A673 (cell line): ENCODE data around the gene BUD23. TPM values are rescaled to one million over a fixed set of nuclear protein-coding genes. Genes with fewer than 3 reads are reported as not detected.
"Not testable (repeated sequence)": the region's sequence is repeated elsewhere in the genome, so short reads cannot be mapped to it uniquely, and the experiment has no call there.

Source experiments
- BruUV-seq: library from RNA; stranded (reverse); fragments of 400-500 nt; replicated peaks from 2 replicates; lab custom pipeline; 2021; lab: Mats Ljungman, UMichigan
- CTCF ChIA-PET: fragments of 300-600 bp; sonication (Branson Sonifier 250); formaldehyde crosslinking; loops from one replicate; lab custom pipeline; 2022; ENCODE audit warnings: antibody characterized with exemption; lab: Charles Lee
- POLR2A ChIA-PET: fragments of 300-600 bp; sonication (Branson Sonifier 250); formaldehyde crosslinking; loops from one replicate; lab custom pipeline; 2022; ENCODE audit warnings: antibody characterized with exemption; ENCODE audit not compliant: low non-redundant PET; lab: Charles Lee
- DNase-seq: peaks from one replicate; pipeline ENCODE4 v3.0.0-alpha.2; 2015; ENCODE audit warnings: low spot score
- H3K27ac ChIP-seq: fragments of 200-600 bp; sonication (generic); 2 replicates; pipeline ENCODE4 v1.5.1; 2016; ENCODE audit warnings: mixed run types, low read depth, mild to moderate bottlenecking, mixed read lengths, antibody characterized with exemption, low read length; ENCODE audit not compliant: poor library complexity, severe bottlenecking
- H3K27me3 ChIP-seq: fragments of 200-600 bp; sonication (generic); replicated peaks from 2 replicates; pipeline ENCODE4 v1.6.1; 2017; ENCODE audit warnings: mixed run types, low read depth, mild to moderate bottlenecking, mixed read lengths, antibody characterized with exemption, low read length; ENCODE audit not compliant: insufficient read depth, poor library complexity
- H3K36me3 ChIP-seq: fragments of 200-600 bp; sonication (generic); 2 replicates; pipeline ENCODE4 v1.6.1; 2016; ENCODE audit warnings: mixed run types, mild to moderate bottlenecking, mixed read lengths, antibody characterized with exemption, low read length; ENCODE audit not compliant: insufficient read depth, poor library complexity, severe bottlenecking
- H3K4me1 ChIP-seq: fragments of 200-600 bp; sonication (generic); 2 replicates; pipeline ENCODE4 v1.6.1; 2017; ENCODE audit warnings: mixed run types, mild to moderate bottlenecking, mixed read lengths, antibody characterized with exemption, low read length; ENCODE audit not compliant: insufficient read depth, poor library complexity, severe bottlenecking
- H3K4me3 ChIP-seq: fragments of 200-600 bp; sonication (generic); 2 replicates; pipeline ENCODE4 v1.5.1; 2016; ENCODE audit warnings: low read depth, mixed run types, mild to moderate bottlenecking, mixed read lengths, low read length; ENCODE audit not compliant: poor library complexity, severe bottlenecking
- H3K9me3 ChIP-seq: fragments of 200-600 bp; sonication (generic); 2 replicates; pipeline ENCODE4 v1.6.1; 2016; ENCODE audit warnings: mixed run types, low read depth, mild to moderate bottlenecking, mixed read lengths, antibody characterized with exemption, low read length; ENCODE audit not compliant: poor library complexity, severe bottlenecking
- EZH2 ChIP-seq: fragments of 200-600 bp; sonication (generic); IDR thresholded peaks from 2 replicates; pipeline ENCODE4 v1.6.1; 2017; ENCODE audit warnings: borderline replicate concordance, low read depth, mild to moderate bottlenecking, mixed read lengths, antibody characterized with exemption, low read length; ENCODE audit not compliant: poor library complexity, severe bottlenecking
- intact Hi-C: fragments of 100-400 bp; cut with micrococcal nuclease; formaldehyde crosslinking; loops from one replicate; pipeline ENCODE4 v1.10.0; 2022; ENCODE audit not compliant: unreplicated experiment
- total RNA-seq: library from RNA; stranded (reverse); gene quantifications from 2 replicates; pipeline ENCODE4 v1.2.3, GENCODE V29; 2021
- TF ChIP-seq, protein P1 (sequence below): fragments of 300-800, 200-600 bp; sonication (generic); conservative IDR thresholded peaks from 2 replicates; pipeline ENCODE4 v1.5.1; 2017; ENCODE audit warnings: low read depth, mild to moderate bottlenecking, antibody characterized with exemption, low read length, moderate library complexity, mixed read lengths

BUD23 gene
- total RNA-seq, 1 experiment from 2014 or later, result 133 TPM

- peaks cover 8% of the 10 kb centered on the region for H3K27me3 ChIP-seq
- CTCF ChIA-PET, result no interaction called here
- no peak for TF ChIP-seq EZH2
- TF ChIP-seq, protein P1, sequence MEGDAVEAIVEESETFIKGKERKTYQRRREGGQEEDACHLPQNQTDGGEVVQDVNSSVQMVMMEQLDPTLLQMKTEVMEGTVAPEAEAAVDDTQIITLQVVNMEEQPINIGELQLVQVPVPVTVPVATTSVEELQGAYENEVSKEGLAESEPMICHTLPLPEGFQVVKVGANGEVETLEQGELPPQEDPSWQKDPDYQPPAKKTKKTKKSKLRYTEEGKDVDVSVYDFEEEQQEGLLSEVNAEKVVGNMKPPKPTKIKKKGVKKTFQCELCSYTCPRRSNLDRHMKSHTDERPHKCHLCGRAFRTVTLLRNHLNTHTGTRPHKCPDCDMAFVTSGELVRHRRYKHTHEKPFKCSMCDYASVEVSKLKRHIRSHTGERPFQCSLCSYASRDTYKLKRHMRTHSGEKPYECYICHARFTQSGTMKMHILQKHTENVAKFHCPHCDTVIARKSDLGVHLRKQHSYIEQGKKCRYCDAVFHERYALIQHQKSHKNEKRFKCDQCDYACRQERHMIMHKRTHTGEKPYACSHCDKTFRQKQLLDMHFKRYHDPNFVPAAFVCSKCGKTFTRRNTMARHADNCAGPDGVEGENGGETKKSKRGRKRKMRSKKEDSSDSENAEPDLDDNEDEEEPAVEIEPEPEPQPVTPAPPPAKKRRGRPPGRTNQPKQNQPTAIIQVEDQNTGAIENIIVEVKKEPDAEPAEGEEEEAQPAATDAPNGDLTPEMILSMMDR, result no peak
- H3K9me3 ChIP-seq, result no peaks in the 10 kb centered on the region
- H3K27ac ChIP-seq, result no peak overlapping the region
- intact Hi-C loops, result no loop called here
- DNase-seq, result no peak
- POLR2A ChIA-PET, result no interaction called here
- no peak overlapping the region for H3K4me3 ChIP-seq
- no TSS peak for BruUV-seq
- H3K36me3 ChIP-seq, result no peaks in the 10 kb centered on the region
- H3K4me1 ChIP-seq, result peaks cover 10% of the 10 kb centered on the region
These were observed 30.9 kb upstream of the BUD23 start for GRCh38 chr7:73652541-73652949.

DNA sequence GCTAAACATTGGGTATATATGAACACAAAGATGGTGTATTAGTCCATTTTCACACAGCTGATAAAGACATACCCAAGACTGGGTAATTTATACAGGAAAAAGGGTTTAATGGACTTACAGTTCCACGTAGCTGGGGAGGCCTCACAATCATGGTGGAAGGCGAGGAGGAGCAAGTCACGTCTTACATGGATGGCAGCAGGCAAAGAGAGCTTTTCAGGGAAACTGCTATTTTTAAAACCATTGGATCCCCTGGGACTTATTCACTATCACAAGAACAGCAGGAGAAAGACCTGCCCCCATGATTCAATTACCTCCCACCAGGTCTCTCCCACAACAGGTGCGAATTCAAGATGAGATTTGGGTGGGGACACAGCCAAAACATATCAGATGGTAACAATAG lies 28.1 kb upstream of the BUD23 start:
- H3K27me3 ChIP-seq, H3K36me3 ChIP-seq, H3K27ac ChIP-seq, DNase-seq, BruUV-seq, H3K9me3 ChIP-seq, POLR2A ChIA-PET, intact Hi-C loops, H3K4me3 ChIP-seq, H3K4me1 ChIP-seq: not testable (repeated sequence)
- CTCF ChIA-PET, result interaction anchor here (0.6 kb wide), 1 partner anchor 22 kb away, joined by 8 read pairs; no protein-coding TSS in a partner anchor

- intact Hi-C loops, result no loop called here
- Histone ChIP-seq H3K27me3 (no peaks in the 10 kb centered on the region), H3K9me3 (no peaks in the 10 kb centered on the region), H3K36me3 (no peaks in the 10 kb centered on the region), H3K27ac (no peak overlapping the region), H3K4me1 (no peaks in the 10 kb centered on the region), H3K4me3 (no peak overlapping the region)
- POLR2A ChIA-PET, result interaction anchor here (0.5 kb wide), 1 partner anchor 38 kb away, joined by 4 read pairs; no protein-coding TSS in a partner anchor
- TF ChIP-seq, protein P1, result no peak
- no peak for TF ChIP-seq EZH2
- CTCF ChIA-PET, result no interaction called here
- BruUV-seq, result no TSS peak
- DNase-seq, result no peak
These were observed 23.4 kb upstream of the BUD23 start for GRCh38 chr7:73659983-73660382.

- H3K4me1 ChIP-seq, result not testable (repeated sequence)
These were observed 22.8 kb upstream of the BUD23 start for GRCh38 chr7:73660594-73660993.

More at GRCh38 chr7:73660594-73660993, 22.8 kb upstream of the BUD23 start:
- intact Hi-C loops, H3K4me3 ChIP-seq, DNase-seq, H3K36me3 ChIP-seq, BruUV-seq, H3K27me3 ChIP-seq, CTCF ChIA-PET, H3K9me3 ChIP-seq, H3K27ac ChIP-seq: not testable (repeated sequence)
- POLR2A ChIA-PET, result interaction anchor here (0.5 kb wide), 1 partner anchor 39 kb away, joined by 4 read pairs; no protein-coding TSS in a partner anchor
